Stimulated activated CD8-positive, alpha-beta memory T cell treated with anti-CD3 and anti-CD28 coated beads, Interleukin-7, amount 100 ng/mL, for 24 hours (primary cell): Measurements from ENCODE around the gene ABCD1.
"Not testable (repeated sequence)": the region's sequence is repeated elsewhere in the genome, so short reads cannot be mapped to it uniquely, and the experiment has no call there.

Experiments
- DNase-seq: peaks from one replicate; pipeline ENCODE4 v3.0.0-alpha.2; 2020; ENCODE audit warnings: low read depth

Gene ABCD1

DNA sequence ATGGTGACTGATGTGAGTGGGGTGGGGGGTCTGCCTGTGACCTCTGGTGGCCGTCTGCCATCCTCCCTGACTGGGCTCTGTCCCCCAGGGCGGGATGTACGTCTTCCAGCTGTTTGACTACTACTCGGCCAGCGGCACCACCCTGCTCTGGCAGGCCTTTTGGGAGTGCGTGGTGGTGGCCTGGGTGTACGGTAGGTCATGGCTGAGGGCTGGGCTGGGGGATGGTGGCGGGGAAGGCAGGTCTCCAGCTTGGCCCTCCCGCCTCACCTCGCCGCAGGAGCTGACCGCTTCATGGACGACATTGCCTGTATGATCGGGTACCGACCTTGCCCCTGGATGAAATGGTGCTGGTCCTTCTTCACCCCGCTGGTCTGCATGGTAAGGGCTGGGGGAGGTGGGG, 30.4 kb upstream of the ABCD1 start:
- DNase-seq = not testable (repeated sequence)

DNA sequence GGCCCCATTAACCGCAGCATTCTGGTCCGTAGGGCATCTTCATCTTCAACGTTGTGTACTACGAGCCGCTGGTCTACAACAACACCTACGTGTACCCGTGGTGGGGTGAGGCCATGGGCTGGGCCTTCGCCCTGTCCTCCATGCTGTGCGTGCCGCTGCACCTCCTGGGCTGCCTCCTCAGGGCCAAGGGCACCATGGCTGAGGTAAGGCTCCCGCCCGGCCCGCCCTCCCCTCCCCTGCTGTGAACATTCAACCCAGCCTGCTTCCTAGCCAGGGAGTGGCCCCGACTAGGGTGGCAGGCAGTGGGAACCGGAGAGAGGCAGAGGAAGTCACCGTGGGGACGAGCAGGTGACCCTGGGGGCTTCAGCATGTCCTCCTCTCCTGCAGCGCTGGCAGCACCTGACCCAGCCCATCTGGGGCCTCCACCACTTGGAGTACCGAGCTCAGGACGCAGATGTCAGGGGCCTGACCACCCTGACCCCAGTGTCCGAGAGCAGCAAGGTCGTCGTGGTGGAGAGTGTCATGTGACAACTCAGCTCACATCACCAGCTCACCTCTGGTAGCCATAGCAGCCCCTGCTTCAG, 29.9 kb upstream of the ABCD1 start:
- no peak for DNase-seq

DNA sequence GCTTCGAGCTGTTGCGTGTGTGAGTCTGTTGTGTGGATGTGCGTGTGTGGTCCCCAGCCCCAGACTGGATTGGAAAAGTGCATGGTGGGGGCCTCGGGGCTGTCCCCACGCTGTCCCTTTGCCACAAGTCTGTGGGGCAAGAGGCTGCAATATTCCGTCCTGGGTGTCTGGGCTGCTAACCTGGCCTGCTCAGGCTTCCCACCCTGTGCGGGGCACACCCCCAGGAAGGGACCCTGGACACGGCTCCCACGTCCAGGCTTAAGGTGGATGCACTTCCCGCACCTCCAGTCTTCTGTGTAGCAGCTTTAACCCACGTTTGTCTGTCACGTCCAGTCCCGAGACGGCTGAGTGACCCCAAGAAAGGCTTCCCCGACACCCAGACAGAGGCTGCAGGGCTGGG, 28.6 kb upstream of the ABCD1 start:
- no peak for DNase-seq

DNA sequence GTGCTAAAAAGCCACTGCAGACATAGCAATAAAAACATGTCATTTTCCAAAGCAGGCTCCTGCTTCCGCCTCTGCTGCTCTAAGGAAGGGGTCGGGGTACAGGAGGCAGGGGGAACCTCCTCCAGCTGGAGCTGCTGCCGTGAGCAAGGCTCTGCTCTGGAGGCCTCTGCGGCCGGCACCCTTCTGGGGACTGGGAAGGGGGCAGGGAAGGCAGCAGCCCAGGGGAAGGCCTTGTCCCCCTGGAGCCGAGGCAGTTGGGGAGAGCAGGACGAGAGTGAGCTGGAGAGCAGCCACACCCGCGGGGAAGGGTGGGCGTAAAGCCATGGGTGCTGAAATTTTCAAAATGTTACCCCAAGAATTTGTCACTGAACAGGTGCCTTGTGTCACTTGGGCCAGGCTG, 28.1 kb upstream of the ABCD1 start:
- DNase-seq = not testable (repeated sequence)

DNA sequence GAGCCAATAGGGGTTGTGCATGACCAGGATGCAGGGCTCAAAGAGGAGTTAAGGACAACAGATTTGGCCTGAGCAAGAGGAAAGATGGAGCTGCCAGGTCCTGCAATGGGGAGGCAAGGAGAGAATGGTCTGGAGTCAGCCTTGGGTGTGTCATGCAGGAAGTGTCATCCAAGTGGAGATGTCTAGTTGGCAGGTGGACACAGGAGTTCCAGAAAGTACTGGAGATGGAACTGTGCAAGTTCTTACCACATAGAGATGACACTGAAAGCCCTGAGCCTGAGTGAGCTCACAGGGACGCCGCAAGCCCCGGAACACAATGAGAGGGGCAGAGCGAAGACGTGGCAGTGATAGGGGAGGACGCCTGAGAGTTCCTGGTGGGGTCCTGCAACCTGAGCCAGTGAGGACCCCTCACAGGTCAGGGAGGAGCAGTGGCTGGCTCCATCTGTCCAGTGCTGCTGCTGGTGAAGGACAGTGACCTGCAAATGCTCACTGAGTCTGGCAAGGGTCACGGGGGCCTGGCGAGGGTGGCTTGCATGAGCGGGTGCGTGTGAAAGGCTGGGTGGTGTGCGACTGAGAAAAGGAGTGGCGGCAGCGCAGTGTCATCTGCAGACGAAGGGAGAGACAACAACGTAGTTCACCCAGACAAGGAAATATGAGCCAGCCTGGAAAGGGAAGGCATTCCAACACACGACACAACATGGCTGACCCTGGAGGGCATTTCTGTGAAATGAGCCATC, 27.5 kb upstream of the ABCD1 start:
- DNase-seq = not testable (repeated sequence)

DNA sequence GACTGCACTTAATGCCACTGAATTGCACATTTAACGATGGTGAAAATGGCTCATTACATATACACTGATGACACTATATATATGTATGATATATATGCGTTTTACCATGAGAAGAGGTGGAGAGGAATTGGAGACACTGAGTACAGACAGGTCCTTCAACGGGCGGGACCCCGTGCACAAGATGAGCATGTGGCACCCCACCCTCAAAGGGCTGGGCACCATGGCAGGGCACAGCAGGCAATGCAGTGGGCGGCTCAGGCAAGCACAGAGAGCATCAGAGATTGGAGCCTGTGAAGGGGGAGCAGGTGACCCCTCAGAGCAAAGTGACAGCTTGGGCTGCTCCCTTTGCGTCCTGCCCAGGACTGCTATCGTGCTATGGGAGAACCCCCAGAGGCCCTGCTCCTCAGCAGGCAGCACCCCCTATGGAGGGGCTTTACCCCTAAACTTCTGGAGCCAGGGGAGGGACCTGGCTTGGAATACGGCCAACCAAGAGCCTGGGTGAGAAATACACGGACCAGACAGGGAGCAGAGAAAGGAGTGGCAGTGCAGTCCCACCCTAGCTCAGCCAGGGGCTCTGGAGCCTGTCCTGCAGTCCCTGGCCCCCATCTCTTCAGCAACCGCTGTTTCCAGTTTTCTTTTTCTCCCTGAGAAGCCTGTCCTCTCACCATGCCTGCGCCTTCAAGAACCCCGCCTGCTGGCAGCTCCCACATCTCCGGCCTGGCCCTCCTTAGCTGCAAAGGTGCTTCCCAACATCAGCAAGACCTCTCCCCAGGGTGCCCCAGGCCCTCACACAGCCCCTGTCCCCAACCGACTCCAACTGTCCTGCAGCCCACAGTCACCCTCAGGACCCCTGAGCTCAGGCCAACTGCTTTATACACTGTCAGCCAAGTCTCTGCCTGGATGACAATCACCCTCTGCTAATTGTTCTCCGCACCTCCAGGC, 26.5 kb upstream of the ABCD1 start:
- DNase-seq = no peak

DNA sequence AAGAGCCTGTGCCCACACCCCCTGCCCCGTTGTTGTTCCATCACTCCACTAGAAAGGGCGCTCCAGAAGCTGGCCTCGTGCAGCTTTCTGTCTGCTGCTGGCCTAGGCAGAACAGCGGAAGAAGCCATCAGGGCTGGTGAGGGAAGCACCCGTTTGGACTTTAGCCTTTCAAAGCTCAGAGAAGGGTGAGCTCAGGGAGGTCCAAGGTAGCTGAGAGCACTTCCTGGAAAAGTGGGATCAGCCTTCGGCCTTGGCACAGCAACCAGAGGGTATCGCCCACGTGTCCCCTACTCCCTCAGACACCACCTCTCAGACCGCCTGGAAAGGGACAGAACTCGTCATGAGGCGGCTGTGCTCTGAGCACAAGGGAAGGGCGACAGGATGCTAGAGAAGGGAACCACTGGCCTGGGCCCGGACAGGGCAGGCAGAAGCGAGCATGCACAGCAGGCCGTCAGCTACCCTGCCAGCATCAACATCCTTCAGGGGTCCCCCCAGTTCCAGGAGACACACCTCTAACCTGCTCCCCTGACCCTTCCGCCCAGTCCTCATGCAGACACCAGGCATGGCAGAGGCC, 25.4 kb upstream of the ABCD1 start:
- DNase-seq = not testable (repeated sequence)

DNA sequence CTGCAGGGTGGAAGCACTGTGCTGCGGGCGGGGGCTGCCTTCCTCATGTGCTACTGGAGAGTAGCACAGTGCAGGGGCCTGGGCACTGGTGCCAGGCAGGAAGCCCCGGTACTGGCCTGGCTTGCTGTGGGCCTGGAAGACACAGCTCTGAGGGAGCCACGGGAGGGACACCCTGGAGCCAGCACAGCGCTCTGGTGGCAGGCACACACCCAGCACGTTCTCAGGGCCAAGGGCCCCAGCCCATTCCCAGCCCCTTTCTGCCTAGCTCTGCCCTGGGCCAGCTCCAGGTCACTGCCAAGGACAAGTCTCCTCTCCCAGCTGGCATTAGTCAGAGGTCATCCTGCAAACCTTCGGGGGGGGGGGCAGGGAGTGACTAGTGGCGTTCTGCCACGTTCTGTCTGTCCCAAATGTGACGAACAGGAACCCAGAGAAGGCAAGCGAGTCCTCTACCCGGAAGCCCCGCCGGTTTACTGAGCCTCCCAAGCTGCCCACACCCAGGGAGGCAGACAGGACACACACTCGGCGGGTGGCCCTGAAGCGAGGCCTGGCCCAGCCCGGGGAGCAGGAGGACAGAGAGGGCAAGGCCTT, 24.8 kb upstream of the ABCD1 start:
- not testable (repeated sequence) for DNase-seq

DNA sequence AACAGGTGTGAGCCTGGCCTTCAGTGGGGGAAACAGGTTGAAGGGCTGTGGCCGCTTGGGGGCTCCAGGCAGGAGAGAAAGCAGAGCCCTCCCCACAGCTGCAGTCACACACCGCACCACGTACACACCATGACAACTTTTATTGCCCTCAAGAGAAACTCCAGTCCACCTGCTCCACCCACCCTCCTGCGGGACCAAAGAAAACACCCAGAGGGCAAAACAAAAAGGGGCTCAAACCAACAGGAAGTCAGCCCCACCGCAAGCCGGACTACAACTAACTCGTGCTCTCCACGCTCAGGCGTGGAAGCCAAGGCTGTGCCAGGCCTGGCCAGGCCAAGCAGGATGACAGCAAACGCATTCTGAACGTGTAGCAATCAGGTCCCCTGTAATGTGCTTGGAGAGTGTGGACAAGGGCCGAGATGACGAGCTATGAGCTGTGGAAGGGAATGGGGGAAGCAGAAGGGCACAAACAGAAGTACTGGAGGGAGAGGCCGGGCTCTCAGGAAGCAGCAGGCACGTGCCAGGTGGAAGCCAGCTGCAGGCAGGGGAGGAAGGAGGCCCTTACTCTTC, 24.2 kb upstream of the ABCD1 start:
- DNase-seq = no peak

DNA sequence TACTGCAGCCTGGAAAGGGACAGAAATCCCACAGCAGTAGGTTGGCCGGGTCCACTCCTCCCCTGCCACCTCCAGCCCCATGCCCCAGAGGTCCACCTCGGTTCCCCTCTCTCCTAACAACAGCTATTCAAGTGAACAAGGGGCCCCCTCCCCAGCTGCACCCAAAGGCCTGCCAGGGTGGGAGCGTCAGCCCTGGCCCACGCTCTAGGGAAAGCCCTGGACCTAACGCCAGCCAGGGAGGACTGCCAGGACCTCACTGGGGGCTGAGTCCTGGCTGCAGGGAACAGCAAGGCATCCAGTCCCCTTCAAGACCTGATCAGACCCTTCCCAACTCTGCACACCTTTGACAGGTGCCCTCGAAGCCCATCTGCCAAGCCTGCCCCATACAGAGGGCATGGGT, 23.7 kb upstream of the ABCD1 start:
- DNase-seq = no peak

DNA sequence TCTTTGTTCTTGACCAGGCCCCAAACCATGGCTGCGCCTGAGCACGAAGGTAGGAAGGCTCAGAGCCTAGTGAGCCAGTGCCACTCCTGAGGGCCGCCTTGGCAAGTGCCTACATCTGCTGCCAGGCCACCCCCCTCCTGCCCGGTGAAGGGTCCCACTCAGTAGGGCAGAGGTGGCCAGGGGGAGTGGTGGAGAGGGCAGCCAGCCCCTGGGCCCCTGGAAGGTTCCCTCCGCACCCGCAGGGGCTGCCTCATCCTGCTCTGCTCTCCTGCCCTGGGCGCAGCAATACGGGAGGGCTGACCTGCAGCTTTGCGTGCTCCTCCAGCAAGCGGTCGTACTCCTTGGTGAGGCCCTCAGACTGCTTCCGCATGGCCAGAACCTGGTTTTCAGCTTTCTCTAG, 22.9 kb upstream of the ABCD1 start:
- no peak for DNase-seq

DNA sequence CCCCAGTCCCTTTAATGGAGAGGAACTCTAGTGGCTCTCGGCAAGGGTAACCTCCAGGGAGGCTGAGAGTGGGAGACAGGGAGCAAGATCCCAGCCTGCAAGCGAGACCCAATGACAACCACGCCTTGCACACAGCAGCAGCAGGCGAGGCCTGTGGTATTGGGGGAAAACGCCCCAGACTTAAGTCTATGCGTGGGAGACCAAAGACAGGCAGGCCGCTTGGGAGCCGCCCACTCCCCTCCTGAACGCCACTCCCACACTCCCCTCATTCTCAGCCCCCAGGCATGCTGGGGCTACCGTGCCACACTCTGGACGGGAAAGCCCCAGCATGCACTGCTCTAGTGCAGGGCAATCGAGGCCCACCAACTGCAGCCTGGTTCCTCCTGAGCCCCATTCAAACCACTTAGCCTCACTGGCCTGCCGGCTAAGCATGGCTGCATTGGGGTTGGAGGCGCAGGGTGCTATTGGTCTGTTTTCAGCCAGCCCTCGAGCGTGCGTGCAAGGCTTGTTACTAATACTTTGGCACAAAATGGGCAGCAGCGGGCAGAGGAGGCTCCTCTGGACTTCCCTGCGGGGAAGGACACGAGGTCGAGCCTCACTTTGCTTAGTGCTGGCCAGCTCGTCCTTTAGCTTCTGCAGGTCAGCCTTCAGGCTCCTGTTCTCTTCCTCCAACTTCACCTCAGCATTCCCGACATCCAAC, 22.2 kb upstream of the ABCD1 start:
- DNase-seq = no peak

DNA sequence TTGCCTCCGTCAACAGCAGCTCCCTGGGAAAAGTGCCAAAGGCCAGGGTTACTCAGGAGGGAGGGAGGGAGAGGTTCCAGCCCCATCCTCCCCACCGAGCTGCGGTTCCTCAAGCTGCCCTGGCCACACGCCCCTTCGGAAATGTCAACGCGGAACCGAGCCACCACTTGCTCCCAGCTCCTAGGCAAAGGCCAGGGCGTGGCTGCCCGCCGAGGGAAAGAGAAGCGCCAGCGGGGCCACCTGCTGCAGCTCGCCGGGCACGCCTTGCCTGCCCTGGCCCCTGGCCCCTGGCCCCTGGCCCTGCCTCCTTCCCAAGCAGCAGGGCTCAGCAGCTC, 21.7 kb upstream of the ABCD1 start:
- DNase-seq = no peak

DNA sequence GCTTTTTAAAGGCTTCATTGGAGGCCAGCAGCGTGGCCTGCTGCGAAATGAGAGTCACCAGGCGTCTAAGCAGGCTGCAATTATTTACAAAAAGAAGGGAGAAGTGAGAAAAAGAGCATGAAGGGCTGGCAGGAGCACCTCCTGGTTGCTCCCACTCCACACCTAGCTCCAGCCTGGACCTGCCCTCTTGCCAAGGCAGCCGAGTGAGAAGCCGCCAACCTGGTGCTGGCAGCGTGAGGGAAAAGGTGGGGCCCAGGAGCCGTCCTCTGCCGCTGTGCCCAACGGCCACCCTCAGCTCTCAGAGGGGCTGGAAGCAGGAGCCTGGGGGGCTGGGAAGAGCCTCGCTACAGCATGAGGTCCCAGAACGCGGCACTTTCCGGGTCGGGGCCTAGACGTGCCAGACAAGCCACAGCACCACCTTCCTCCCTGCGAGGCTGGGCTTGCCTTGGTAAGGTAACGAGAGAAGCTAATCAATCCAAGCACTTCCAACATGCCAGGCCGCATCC, 20.6 kb upstream of the ABCD1 start:
- no peak for DNase-seq

DNA sequence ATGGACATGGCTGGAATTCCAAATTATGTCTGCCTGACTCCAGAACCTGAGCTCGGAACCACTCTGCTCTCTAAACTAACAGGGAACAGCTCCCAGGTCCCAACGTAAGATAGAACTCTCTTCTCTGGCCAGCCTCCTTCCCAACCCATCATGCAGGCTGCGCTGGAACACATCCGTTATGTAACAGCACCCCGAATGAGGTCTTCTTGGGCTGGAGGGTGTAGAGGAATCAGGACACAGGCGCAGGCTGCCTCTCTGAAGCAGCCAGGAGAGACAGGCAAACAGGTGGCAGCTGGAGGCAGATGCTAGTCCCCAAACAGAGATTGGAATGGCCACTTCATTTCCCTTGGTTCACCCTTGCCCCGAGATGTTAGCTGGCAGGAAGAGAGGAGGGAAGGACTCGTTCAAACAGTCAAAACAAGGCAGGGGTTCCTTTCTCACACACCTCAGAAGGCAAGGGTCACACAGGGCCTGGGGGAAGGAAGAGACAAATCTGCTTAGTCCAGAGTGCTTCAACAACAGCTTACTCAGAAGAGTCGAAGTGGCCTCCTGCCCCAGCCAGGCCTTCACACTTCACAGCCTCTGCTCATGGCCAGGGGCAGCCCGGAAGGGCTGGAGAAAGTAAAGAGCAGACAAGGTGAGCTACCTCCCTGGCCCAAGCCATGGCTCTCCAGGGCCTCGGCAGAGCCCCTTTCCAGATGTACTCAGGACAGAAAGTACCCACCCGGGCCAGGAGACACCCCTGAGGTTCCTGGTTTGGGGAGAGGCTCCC, 19.8 kb upstream of the ABCD1 start:
- DNase-seq = not testable (repeated sequence)

DNA sequence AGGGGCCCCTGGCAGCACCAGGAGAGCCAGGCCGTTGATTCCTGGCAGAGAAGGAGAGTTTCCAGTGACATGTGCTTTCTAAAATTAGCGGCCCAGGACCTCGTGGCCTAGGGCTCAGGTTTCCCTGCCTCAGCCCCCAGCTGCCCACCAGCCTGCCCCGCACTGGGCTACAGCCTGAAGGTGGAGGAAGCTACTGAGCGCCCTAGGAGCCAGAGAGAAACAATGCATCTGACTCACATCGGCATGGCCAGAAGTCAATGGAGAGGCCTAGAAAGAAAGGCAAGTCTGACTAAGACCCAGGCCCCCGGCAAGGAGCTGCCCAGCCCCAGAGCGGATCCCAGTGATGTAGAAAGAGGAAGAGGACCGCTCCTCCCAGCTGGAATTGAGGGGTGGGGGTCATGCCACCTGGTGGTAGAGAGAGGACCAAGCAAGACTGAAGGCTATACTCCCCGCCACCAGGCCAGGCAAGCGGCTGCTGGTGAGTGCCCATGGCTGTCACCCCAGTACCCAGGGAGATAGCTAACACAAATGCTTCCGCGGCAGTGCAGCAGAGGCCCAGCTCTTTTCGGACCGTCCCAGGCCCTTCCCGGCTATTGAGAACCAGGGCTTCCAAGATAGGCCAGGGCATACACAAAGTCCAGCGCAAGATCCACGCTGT, 19.1 kb upstream of the ABCD1 start:
- not testable (repeated sequence) for DNase-seq

DNA sequence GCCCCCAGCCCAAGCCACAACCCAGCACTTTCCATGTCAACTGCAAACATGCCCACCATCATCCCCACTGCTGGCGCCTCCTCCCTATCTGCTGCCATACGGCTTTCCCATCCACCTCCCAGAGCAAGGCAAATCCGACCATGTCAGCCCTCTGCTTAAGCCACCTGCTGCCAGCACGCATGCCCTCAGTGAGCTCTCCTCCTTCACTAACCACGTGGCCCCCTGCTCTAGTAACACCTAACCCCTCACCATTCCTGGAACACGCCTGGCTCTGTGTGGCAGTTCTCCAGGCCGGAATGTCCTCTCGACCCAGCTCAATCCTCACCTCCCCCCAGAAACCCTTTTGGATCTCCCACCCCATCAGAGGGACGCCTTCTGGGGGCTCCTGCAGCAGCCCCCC, 17.9 kb upstream of the ABCD1 start:
- no peak for DNase-seq

DNA sequence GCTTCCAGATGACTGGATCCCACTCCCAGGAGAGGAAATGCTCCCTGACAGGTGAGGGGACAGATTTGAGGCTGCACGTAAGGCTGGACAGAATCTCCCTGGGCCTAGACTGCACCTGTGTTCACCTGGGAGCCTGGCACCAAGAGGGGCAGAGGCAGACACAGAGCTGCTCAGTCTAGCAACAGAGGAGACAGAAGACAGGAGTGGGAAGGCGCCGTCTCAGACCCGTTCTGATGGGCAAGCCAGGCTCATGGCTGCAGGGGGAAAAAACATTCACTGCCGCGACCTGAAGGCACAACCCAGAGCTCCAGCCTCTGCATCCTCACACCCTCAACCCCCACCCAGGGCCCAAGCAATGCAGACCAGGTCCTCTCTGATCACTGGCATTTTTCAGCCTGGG, 17.2 kb upstream of the ABCD1 start:
- DNase-seq = no peak

DNA sequence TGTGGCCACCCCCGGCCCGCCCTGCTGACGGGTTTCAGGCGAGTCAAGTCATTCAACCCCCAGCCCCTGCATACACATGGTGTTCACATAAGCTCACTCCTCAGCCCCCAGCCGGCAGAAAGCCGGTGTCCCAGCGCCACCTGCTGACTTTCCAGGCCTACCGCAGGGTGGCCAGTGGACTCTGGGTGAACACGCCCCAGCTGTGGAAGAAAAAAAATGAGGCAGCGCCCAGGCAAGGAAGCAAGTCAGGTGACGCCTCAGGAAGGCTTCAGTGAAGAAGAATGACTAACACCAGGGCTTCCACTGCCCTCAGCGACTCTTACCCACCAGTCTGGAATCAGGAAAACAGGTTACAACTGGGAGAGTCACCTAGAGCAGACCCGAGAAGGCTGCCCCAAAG, 16.2 kb upstream of the ABCD1 start:
- DNase-seq = no peak
